ENCODE data around the gene PTHLH. TPM values are rescaled to one million over a fixed set of nuclear protein-coding genes. Genes with fewer than 3 reads are reported as not detected.

Gene PTHLH
- total and polyA plus RNA-seq, 10 of the 15 experiments (the other 5 are each of a cell fraction or from before 2014, with no cell fraction given), result 0.08 to 0.12 TPM; not detected in 8

DNA sequence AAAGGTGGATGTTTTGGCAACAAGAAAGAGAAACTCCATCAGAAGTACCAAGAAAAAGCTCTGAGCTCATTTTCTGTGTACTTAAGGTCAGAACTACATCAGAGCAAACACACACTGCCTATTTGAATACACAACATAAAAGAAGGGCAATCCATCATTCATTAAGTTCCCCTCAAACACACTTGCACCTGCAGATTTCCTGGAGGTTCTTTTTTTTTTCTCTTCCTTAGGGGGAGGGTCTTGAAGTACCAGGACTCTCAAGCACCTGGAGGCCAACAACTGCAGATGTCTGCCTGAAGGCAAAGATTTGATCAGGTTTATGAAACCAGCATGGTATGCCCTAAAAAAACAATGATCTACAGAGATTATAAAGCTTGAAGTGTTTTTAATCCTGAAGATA lies 26.1 kb upstream of the PTHLH start (continued):
- no peak for TF ChIP-seq EZH2 (IDR thresholded peaks at IDR 0.05; ENCODE audit: borderline replicate concordance, control insufficient read depth, low read depth, low read length)
- TF ChIP-seq, protein P1, sequence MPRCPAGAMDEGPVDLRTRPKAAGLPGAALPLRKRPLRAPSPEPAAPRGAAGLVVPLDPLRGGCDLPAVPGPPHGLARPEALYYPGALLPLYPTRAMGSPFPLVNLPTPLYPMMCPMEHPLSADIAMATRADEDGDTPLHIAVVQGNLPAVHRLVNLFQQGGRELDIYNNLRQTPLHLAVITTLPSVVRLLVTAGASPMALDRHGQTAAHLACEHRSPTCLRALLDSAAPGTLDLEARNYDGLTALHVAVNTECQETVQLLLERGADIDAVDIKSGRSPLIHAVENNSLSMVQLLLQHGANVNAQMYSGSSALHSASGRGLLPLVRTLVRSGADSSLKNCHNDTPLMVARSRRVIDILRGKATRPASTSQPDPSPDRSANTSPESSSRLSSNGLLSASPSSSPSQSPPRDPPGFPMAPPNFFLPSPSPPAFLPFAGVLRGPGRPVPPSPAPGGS (IDR thresholded peaks at IDR 0.05; ENCODE audit: borderline replicate concordance, insufficient read depth, low read depth, low read length, poor library complexity, severe bottlenecking), result no peak
- TF ChIP-seq FOXK2 (IDR thresholded peaks at IDR 0.05), result no peak
- no peak for TF ChIP-seq JUND (IDR thresholded peaks at IDR 0.05; ENCODE audit: low read depth, low read length)
- TF ChIP-seq ZBED1 (IDR thresholded peaks at IDR 0.05; ENCODE audit: borderline replicate concordance), result no peak
- TF ChIP-seq RCOR1 (conservative IDR thresholded peaks at IDR 0.05; ENCODE audit: low read depth, low read length), result no peak
- TF ChIP-seq, protein P2, sequence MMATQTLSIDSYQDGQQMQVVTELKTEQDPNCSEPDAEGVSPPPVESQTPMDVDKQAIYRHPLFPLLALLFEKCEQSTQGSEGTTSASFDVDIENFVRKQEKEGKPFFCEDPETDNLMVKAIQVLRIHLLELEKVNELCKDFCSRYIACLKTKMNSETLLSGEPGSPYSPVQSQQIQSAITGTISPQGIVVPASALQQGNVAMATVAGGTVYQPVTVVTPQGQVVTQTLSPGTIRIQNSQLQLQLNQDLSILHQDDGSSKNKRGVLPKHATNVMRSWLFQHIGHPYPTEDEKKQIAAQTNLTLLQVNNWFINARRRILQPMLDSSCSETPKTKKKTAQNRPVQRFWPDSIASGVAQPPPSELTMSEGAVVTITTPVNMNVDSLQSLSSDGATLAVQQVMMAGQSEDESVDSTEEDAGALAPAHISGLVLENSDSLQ (IDR thresholded peaks at IDR 0.05), result no peak
- TF ChIP-seq NFIC (IDR thresholded peaks at IDR 0.05; ENCODE audit: low read depth, low read length), result no peak
- TF ChIP-seq TCF12 (IDR thresholded peaks at IDR 0.05; ENCODE audit: low read depth, low read length), result no peak
- TF ChIP-seq ZNF24 (IDR thresholded peaks at IDR 0.05), result no peak
- TF ChIP-seq, protein P3, sequence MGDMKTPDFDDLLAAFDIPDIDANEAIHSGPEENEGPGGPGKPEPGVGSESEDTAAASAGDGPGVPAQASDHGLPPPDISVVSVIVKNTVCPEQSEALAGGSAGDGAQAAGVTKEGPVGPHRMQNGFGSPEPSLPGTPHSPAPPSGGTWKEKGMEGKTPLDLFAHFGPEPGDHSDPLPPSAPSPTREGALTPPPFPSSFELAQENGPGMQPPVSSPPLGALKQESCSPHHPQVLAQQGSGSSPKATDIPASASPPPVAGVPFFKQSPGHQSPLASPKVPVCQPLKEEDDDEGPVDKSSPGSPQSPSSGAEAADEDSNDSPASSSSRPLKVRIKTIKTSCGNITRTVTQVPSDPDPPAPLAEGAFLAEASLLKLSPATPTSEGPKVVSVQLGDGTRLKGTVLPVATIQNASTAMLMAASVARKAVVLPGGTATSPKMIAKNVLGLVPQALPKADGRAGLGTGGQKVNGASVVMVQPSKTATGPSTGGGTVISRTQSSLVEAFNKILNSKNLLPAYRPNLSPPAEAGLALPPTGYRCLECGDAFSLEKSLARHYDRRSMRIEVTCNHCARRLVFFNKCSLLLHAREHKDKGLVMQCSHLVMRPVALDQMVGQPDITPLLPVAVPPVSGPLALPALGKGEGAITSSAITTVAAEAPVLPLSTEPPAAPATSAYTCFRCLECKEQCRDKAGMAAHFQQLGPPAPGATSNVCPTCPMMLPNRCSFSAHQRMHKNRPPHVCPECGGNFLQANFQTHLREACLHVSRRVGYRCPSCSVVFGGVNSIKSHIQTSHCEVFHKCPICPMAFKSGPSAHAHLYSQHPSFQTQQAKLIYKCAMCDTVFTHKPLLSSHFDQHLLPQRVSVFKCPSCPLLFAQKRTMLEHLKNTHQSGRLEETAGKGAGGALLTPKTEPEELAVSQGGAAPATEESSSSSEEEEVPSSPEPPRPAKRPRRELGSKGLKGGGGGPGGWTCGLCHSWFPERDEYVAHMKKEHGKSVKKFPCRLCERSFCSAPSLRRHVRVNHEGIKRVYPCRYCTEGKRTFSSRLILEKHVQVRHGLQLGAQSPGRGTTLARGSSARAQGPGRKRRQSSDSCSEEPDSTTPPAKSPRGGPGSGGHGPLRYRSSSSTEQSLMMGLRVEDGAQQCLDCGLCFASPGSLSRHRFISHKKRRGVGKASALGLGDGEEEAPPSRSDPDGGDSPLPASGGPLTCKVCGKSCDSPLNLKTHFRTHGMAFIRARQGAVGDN (IDR thresholded peaks at IDR 0.05), result no peak

Measured in GM12878 (cell line).